ENCODE results near the gene CPNE2. TPM values are rescaled to one million over a fixed set of nuclear protein-coding genes. Genes with fewer than 3 reads are reported as not detected.

CPNE2 gene
- total RNA-seq, 1 donor from 2014 or later: 64.5 TPM

- intact Hi-C loops (cut with DNase I): no loop called here
- Histone ChIP-seq H3K27me3 (no peaks in the 10 kb centered on the region), H3K27ac (no peak overlapping the region), H3K4me3 (no peak overlapping the region), H3K9me3 (no peaks in the 10 kb centered on the region), H3K4me1 (peaks cover 13% of the 10 kb centered on the region), H3K36me3 (no peaks in the 10 kb centered on the region)
- ATAC-seq: no peak
- no peak for DNase-seq
- TF ChIP-seq, protein P1, sequence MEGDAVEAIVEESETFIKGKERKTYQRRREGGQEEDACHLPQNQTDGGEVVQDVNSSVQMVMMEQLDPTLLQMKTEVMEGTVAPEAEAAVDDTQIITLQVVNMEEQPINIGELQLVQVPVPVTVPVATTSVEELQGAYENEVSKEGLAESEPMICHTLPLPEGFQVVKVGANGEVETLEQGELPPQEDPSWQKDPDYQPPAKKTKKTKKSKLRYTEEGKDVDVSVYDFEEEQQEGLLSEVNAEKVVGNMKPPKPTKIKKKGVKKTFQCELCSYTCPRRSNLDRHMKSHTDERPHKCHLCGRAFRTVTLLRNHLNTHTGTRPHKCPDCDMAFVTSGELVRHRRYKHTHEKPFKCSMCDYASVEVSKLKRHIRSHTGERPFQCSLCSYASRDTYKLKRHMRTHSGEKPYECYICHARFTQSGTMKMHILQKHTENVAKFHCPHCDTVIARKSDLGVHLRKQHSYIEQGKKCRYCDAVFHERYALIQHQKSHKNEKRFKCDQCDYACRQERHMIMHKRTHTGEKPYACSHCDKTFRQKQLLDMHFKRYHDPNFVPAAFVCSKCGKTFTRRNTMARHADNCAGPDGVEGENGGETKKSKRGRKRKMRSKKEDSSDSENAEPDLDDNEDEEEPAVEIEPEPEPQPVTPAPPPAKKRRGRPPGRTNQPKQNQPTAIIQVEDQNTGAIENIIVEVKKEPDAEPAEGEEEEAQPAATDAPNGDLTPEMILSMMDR (IDR thresholded peaks at IDR 0.05): no peak
These were observed 103.9 kb downstream of the CPNE2 start for GRCh38 chr16:57196286-57196685.

DNA sequence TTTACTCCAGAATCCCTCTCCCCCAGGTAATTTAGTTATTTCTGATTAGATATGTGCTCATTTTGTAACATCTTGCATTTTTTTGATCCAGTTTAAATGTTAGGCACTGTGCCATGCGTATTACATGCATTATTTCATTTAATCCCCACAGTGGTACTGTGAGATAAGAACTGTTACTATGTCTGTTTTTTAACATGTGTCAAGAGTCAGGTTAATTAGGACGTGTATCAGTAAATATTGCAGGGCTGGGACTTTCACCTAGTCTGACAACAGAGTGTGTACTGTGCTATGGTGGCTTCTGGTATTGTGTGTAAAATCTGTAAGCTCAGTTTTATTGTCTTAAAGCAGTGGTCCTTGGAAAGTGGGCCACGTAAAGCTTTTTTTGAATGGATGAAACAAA lies 104.4 kb downstream of the CPNE2 start:
- intact Hi-C loops (cut with DNase I): no loop called here
- H3K27me3 ChIP-seq: no peaks in the 10 kb centered on the region
- no peak overlapping the region for H3K4me3 ChIP-seq
- peaks cover 8% of the 10 kb centered on the region for H3K4me1 ChIP-seq
- H3K27ac ChIP-seq: no peak overlapping the region
- no peaks in the 10 kb centered on the region for H3K9me3 ChIP-seq
- H3K36me3 ChIP-seq: no peaks in the 10 kb centered on the region
- TF ChIP-seq, protein P1 (IDR thresholded peaks at IDR 0.05): no peak
- DNase-seq (no peak), ATAC-seq (no peak)

Other genes starting within 250 kb of the CPNE2 start
- not detected for gene SLC12A3, start 227.4 kb upstream of the CPNE2 start, total RNA-seq
- gene HERPUD1, start 160.4 kb upstream of the CPNE2 start, total RNA-seq: 223 TPM
- 1.9 TPM for gene CETP, start 130.6 kb upstream of the CPNE2 start, total RNA-seq
- 44.9 TPM for gene NLRC5, start 103.0 kb upstream of the CPNE2 start, total RNA-seq
- gene PSME3IP1, start 93.5 kb downstream of the CPNE2 start, total RNA-seq: 77.8 TPM
- gene RSPRY1, start 93.7 kb downstream of the CPNE2 start, total RNA-seq: 36.2 TPM
- gene ARL2BP, start 152.7 kb downstream of the CPNE2 start, total RNA-seq: 60.0 TPM
- gene PLLP, start 192.1 kb downstream of the CPNE2 start, total RNA-seq: 104 TPM